GM19043 (cell line): ENCODE measurements around the gene KLF18.
"Not testable (repeated sequence)": the region's sequence is repeated elsewhere in the genome, so short reads cannot be mapped to it uniquely, and the experiment has no call there.

Experiments
- ATAC-seq: cut with Tn5 transposase; IDR thresholded peaks from one replicate; pipeline ENCODE4 v1.9.1; 2021; ENCODE audit warnings: low read depth; ENCODE audit not compliant: unreplicated experiment

KLF18 gene

DNA sequence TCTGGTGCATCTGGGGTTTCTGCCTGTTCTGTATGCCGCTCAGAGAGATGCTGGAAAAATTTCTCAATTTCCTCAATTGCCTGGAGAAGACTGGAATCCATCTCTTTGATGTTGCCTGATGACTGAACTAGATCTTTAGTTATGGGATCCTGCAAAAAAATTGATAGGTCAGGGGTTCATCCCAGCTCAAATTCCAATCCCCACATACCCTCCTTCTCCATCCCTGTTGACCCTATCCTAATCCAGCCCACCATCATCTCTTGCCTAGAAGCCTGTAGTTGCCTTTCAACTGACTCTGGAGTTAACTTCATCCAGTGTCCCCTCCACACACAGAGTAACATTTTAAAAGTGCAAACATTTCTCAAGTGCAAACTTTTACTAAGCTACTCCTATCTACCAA is at the start of gene KLF18:
Gene KLF18 (minus strand): TSS at position 101 of the 400 bp plus-strand sequence. CDS start 0 bp downstream, at position 101.
- ATAC-seq = no peak

- ATAC-seq = no peak
Measured at GRCh38 chr1:44174630-44175029, 33.2 kb upstream of the KLF18 start.

DNA sequence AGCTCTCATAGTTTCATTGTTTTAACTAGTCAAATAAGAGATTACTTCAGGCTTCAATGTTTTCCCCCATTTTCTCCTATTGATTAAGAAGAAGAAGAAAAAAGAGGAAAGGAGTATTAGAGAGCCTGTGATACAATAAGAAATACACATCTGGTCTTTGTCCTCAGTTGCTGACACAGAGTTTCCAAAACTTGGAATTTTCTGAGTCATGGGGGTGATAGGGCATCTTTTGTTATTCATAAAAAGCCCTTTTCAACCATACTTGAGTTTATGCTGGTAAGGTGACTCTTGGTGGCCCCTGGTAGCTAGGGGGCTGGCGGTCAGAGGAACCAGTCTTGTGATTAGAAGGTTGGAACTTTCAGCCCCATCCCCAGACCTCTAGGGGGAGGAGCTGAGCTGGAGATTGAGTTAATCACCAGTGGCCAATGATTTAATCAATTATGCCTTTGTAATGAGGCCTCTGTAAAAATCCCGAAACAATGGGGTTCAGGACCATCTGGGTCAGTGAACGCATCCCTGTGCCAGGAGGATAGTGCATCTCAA is 28.9 kb upstream of the KLF18 start:
- ATAC-seq = no peak

DNA sequence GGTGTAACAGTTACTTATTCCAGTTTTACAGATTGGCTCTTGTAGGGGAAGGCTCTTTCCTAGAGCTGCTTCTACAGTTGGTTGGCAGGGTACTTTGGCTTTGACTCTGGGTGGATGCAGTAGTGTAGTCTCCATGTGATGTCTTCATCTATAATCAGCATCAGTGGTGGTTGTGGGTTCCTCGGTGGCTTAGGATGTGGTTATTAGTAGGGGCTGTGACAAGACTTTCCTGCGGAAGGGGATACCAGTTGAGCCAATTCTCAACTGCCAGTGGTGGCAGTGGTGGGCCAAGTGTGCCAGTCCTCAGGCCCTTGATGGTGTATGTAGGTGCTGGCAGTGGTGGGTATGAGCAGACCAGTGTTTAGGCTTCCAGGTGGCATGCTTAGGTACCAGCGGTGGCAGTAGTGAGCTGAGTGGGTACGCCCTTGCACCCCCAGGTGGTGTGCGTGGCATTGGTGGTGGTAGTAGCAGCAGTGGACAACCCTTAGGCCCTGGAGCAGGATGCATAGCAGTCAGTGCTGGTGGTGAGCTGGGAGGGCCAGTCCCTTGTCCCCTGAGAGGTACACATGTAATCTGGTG is 27.2 kb upstream of the KLF18 start:
- no peak for ATAC-seq

GRCh38 chr1:44161546-44161945 is 20.1 kb upstream of the KLF18 start:
- no peak for ATAC-seq

GRCh38 chr1:44158871-44159270 is 17.4 kb upstream of the KLF18 start:
- no peak for ATAC-seq

DNA sequence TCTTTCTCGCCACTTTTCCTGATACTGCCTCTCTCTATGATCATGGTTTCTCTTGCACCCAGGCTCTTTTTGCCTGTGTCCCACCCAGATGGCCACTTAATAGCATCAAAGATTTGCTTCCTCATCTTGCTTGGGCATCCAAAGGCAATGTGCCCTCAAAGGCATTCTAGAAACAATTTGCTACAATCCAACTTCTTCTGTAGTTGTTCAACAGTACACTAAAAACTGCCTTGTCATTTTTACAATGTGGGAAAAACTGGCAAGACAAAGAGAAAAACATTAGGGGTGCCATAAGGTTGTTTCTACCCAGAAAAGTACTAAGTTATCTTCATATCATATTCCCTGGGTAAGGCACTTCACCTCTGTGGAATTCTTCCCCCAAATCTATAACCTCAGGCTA is 16.5 kb upstream of the KLF18 start:
- ATAC-seq = no peak

GRCh38 chr1:44154049-44154448 is 12.6 kb upstream of the KLF18 start:
- ATAC-seq = no peak

GRCh38 chr1:44152692-44153091 is 11.3 kb upstream of the KLF18 start:
- no peak for ATAC-seq

DNA sequence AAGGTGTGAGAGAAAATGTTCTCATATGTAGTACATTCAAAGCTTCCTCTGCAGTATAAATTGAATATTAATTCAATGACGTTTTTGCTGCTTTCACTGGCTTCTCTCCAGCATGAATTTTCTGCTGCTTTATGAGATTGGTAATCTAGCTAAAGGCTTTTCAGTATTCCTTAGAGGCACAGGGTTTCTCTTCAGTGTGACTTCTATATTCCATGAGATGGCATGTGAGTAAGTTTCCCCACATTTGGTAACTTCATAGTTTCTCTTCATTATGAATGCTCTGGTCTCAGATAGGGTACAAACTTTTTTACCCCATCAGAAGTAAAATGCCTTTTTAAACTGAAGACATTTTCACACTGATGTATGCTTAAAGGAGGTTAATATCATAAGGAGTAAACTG is 10.4 kb upstream of the KLF18 start:
- ATAC-seq = no peak

DNA sequence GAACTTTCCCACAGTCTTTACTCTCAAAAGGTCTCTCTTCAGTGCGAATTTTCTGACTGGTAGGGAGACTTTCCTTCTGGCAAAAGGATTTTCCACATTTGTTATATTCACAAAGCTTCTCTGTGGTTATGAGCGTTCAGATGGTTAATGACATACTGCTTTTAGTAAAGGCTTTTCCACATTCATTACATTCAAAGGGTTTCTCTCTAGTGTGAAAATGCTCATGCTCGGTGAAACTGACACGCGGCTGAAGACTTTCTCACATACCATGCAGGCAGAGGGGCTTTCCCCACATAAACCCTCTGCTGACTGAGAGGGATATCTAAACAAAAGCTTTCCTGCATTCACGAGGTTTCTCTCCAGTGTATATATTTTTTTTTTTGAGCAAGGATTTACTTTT is 9.9 kb upstream of the KLF18 start:
- ATAC-seq = no peak

GRCh38 chr1:44147582-44147981 is 6.2 kb upstream of the KLF18 start:
- ATAC-seq = no peak

GRCh38 chr1:44146536-44147361 is 5.3 kb upstream of the KLF18 start:
- no peak for ATAC-seq

DNA sequence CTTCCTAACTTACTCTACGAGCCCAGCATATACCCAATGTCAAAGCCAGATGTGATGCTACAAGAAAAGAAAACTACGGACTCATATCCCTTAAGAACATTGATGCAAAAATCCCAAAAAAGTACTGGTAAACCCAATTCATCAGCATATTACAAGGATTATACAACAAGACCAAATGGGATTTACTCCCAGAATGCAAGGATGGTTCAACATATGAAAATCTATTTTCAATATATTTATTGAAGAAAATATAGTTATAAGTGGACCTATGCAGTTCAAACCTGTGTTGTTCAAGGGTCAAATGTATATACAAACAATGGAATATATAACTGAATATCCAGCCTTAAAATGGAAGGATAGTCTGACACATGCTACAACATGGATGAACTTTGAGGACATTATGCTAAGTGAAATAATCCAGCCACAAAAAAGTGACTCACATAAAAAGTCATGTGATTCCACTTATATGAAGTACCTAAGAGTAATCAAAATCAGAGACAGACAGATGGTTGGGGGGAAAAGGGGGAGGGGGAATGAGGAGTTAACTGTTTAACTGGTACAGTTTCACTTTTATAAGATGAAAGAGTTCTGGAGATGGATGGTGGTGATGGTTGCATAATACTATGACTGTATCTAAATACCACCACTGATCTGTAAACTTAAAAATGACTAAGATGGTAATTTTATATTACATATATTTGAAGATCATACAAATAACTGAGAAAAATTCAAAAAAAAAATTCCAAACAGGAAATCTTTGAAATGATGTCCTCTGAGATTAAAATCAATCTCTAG is 3.7 kb upstream of the KLF18 start:
- no peak for ATAC-seq

DNA sequence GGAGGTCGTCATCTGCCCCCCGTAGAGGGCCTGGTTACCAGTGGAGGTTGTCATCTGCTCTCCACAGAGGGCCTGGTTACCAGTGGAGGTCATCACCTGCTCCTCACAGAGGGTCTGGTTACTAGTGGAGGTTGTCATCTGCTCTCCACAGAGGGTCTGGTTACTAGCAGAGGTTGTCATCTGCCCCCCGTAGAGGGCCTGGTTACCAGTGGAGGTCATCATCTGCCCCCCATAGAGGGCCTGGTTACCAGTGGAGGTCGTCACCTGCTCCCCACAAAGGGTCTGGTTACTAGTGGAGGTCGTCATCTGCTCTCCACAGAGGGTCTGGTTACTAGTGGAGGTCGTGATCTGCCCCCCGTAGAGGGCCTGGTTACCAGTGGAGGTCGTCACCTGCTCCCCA is 1.9 kb downstream of the KLF18 start:
- not testable (repeated sequence) for ATAC-seq

DNA sequence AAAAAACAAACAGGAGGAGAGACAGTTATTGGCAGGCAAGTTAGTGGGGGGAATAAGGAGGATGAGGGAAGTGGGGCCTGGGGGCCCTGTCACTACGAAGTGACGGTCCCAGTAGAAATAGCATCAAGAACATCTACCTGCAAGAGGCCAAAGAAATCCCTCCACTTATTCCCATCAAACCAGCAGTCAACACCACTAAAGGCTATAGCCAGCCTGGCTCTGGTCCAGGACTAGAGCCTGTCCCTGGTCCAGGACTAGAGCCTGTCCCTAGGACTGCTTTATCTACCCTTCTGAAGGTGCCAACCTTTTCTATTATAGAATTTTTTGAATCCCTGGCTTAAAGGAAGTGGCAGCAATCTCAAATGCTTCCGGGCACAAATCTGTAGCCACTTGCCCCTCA is 3.2 kb downstream of the KLF18 start:
- ATAC-seq = no peak

DNA sequence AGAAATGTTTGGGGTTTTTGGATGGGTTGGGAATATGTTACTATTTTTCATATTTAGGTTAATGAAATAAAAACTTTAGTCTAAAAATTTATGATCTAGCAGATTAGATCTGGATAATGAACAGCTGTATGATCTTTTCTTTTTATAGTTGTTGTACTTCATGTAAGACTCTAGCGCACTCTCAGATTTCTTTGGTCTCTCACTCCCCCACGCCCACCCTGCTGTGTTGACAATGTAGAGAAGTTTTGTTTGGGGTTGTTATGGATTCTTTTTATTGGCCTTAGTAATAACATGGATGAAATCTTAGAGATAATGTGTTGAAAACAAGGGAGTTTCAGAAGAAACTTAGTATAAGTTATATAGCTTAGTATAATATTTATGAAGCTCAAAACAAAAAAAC is 5.5 kb downstream of the KLF18 start:
- no peak for ATAC-seq

GRCh38 chr1:44134071-44134920 is 7.1 kb downstream of the KLF18 start:
- no peak for ATAC-seq

- ATAC-seq = no peak
Measured at GRCh38 chr1:44131411-44131810, 10.0 kb downstream of the KLF18 start.
